Stimulated activated CD4-positive, alpha-beta T cell treated with anti-CD3 and anti-CD28 coated beads, TNF-alpha, amount 100 ng/mL, for 4 hours (primary cell): ENCODE data around the gene TMEM178B.

Source experiments
- DNase-seq, 3 experiments: peaks; one replicate each; pipeline ENCODE4 v3.0.0-alpha.2; 2020; ENCODE audit warnings: low read depth in 3 of 3

The TMEM178B gene

GRCh38 chr7:141221007-141221612, 147.2 kb downstream of the TMEM178B start:
- DNase-seq: no peak

- no peak for DNase-seq
Measured at GRCh38 chr7:141225916-141226618, 152.2 kb downstream of the TMEM178B start.

GRCh38 chr7:141227454-141227853, 153.6 kb downstream of the TMEM178B start:
- no peak for DNase-seq

- no peak for DNase-seq
Measured at GRCh38 chr7:141228482-141228881, 154.6 kb downstream of the TMEM178B start.

- DNase-seq: no peak
Measured at GRCh38 chr7:141231018-141231792, 157.3 kb downstream of the TMEM178B start.

GRCh38 chr7:141232286-141233051, 158.6 kb downstream of the TMEM178B start:
- DNase-seq: no peak

GRCh38 chr7:141234335-141235105, 160.7 kb downstream of the TMEM178B start:
- DNase-seq: no peak

- DNase-seq: no peak
Measured at GRCh38 chr7:141235656-141236055, 161.8 kb downstream of the TMEM178B start.

GRCh38 chr7:141238596-141239243, 164.9 kb downstream of the TMEM178B start:
- DNase-seq: no peak

GRCh38 chr7:141239661-141240060, 165.8 kb downstream of the TMEM178B start:
- DNase-seq: no peak

- DNase-seq: no peak
Measured at GRCh38 chr7:141242568-141242967, 168.7 kb downstream of the TMEM178B start.

GRCh38 chr7:141243368-141243767, 169.5 kb downstream of the TMEM178B start:
- no peak for DNase-seq

GRCh38 chr7:141244435-141244834, 170.6 kb downstream of the TMEM178B start:
- DNase-seq: no peak

- DNase-seq: no peak
Measured at GRCh38 chr7:141246426-141246825, 172.6 kb downstream of the TMEM178B start.

- no peak for DNase-seq
Measured at GRCh38 chr7:141251180-141251579, 177.3 kb downstream of the TMEM178B start.

GRCh38 chr7:141251957-141252356, 178.1 kb downstream of the TMEM178B start:
- DNase-seq: no peak

- no peak for DNase-seq
Measured at GRCh38 chr7:141257597-141257996, 183.7 kb downstream of the TMEM178B start.

- no peak for DNase-seq
Measured at GRCh38 chr7:141258559-141258958, 184.7 kb downstream of the TMEM178B start.

- no peak for DNase-seq
Measured at GRCh38 chr7:141262101-141263090, 188.5 kb downstream of the TMEM178B start.
